HG03066 (cell line): ENCODE measurements around the gene CAMK1D.
"Not testable (repeated sequence)": the region's sequence is repeated elsewhere in the genome, so short reads cannot be mapped to it uniquely, and the experiment has no call there.

ENCODE experiments used
- ATAC-seq: cut with Tn5 transposase; IDR thresholded peaks from one replicate; pipeline ENCODE4 v1.9.1; 2021; ENCODE audit warnings: low read depth; ENCODE audit not compliant: unreplicated experiment

Gene CAMK1D

GRCh38 chr10:12799714-12800113 lies 450.4 kb downstream of the CAMK1D start:
- ATAC-seq: no peak

GRCh38 chr10:12800302-12800701 lies 451.0 kb downstream of the CAMK1D start:
- no peak for ATAC-seq

- no peak for ATAC-seq
Observed at GRCh38 chr10:12801214-12802087, 452.1 kb downstream of the CAMK1D start.

DNA sequence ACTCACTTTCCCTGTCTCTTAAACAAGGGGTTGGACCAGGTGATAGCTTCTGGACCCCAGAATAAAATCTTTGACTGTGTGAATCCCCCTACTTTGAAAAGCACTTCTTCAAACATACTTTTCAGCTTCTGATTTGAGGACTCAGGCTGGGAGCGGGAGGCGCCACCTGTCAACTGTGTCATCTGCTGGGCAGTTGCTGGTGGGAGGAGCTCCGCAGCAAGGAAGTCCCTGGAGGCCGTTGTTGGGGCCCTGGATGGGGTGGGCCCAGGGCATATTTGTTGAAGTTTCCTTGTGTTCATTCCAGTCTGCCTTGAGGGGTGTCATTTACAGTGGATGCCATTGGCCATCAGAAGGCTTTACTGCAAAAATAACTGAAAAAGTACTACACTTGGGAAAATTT lies 454.4 kb downstream of the CAMK1D start:
- no peak for ATAC-seq

DNA sequence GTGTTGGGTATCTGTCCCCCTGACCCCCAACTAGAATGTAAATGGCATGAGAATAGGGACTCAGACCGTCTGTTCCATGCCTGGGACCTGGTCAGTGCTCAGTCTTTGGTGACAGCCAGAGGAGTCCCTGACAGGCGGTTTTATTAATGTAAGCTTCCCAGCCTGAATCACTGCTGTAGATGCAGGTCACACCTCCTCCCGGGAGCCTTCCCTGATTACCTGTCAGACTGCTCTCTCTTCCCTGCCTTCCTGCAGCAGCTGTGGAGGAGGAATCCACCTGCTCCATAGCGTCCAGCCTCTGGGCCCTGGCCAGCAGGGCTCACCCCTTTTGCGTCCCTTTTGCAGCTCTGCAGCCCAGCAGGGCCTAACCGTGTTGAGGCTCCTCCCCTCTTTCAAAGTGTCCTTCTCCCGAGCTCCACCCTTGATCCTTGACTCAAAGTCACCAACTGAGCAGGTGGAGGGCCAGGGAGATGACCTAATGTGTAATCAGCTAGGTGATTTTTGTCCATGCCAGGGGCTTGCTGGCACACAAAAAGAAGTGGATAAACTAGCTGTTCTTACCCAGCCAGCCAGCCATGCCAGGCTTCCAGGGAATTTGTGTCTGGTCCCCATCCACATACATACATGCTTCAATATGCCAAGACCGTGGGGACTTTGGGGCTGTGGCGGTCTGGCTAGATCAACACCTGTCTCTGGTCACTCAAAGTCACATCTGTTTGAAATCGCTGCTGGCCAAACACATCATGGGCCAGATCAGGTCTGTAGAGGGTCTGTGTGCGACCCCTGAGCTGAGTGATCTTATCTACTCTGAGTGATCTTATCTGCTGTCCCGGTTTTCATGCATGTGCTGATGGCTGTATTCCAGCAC lies 457.1 kb downstream of the CAMK1D start:
- ATAC-seq: no peak

GRCh38 chr10:12807096-12807755 lies 457.9 kb downstream of the CAMK1D start:
- no peak for ATAC-seq

GRCh38 chr10:12808014-12808613 lies 458.8 kb downstream of the CAMK1D start:
- no peak for ATAC-seq

- ATAC-seq: not testable (repeated sequence)
Observed at GRCh38 chr10:12810046-12810445, 460.7 kb downstream of the CAMK1D start.

DNA sequence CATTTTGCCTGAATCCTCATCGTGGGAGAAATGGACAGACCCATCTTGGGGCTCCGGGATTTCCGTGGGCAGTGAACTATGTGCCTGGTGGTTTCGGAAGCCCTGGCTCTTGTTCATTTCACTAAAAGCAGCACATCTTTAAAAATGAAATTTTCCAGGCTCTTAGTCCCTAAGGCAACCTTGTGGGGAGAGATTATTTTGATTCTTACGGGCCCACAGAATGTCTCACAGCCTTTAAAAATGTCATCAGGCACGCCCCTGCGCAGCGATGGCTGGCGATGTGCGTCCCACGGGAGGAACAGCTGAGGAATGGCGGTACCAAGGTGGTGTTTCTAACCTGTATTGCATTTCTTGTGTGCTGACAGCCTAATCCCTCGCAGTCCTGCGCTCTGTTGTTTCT lies 462.5 kb downstream of the CAMK1D start:
- ATAC-seq: no peak

GRCh38 chr10:12812571-12812970 lies 463.2 kb downstream of the CAMK1D start:
- ATAC-seq: no peak

GRCh38 chr10:12814166-12814565 lies 464.8 kb downstream of the CAMK1D start:
- no peak for ATAC-seq

DNA sequence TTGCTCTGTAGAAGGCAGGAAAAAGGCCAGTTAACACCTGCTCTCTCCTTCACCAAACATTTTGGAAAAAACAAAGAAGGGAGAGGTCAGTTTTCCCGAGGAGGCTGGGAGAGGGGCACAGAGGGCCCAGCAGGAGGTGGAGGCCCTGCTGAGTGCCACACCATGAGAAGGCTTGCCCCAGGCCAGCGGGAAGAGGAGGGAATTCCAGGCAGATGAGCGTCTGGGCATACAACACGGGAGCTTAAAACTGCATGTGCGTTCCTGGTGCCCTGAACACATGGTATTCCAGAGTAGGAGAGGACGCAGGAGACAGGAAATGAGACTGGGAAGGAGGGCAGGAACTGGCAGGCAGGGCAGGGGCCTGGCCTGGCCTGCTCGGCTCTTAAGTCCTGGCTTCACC lies 469.7 kb downstream of the CAMK1D start:
- ATAC-seq: no peak

- no peak for ATAC-seq
Observed at GRCh38 chr10:12819656-12820055, 470.3 kb downstream of the CAMK1D start.

- no peak for ATAC-seq
Observed at GRCh38 chr10:12822126-12822892, 473.0 kb downstream of the CAMK1D start.

DNA sequence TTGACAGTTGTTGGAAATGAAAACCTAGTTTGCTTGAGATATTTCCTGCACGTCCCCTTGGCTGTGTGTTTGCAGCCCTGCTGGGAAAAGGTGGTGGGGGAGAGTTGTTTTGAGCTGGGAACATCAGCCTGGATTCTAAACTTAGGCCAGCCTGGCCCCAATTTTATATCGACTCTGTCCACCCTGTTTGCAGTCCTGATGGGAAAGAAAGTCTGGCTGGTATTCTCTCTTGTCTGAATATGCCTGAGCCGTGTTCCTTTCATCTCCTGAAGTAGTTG lies 473.5 kb downstream of the CAMK1D start:
- no peak for ATAC-seq

- ATAC-seq: no peak
Observed at GRCh38 chr10:12823328-12823727, 474.0 kb downstream of the CAMK1D start.

DNA sequence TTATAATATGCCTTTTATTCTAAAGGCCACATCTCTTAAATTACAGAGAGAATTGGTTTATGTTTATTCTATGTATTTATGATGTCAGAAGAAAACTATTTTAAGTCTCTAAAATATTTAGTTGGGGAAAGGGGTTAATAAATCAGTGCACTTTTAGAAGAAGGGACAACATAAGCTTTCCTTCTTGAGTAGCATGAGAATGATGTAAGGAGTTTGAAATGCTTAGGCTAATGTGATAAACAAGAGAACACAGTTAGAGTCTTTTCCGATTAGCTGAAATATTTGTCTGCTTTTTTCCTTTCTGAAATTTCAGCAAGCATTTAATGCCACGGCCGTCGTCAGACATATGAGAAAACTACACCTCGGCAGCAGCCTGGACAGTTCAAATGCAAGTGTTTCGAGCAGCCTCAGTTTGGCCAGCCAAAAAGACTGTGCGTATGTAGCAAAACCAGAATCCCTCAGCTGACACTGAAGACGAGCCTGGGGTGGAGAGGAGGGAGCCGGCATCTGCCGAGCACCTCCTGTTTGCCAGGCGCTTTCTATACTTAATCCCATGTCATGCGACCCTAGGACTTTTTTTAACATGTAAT lies 476.0 kb downstream of the CAMK1D start:
- no peak for ATAC-seq

- ATAC-seq: no peak
Observed at GRCh38 chr10:12826800-12827372, 477.5 kb downstream of the CAMK1D start.

DNA sequence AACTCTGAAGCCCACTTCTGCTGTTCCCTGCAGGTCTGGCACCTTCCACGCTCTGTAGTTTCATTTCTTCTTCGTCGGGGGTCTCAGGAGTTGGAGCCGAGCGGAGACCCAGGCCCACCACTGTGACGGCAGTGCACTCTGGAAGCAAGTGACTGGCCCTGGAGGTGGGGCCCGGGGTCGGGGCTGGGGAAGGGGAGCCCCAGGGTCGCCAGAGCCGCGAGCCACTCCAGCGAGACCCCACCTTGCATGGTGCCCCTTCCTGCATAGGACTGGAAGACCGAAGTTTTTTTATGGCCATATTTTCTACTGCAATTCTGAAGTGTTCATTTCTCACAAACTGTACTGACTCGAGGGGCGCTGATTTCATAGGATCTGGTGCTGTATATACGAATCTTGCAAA lies 479.4 kb downstream of the CAMK1D start:
- ATAC-seq: no peak
